ENCODE measurements around the gene HLA-B. TPM values are rescaled to one million over a fixed set of nuclear protein-coding genes. Genes with fewer than 3 reads are reported as not detected.
"Not testable (repeated sequence)": the region's sequence is repeated elsewhere in the genome, so short reads cannot be mapped to it uniquely, and the experiment has no call there.

HLA-B gene
- total RNA-seq (1,000 to 10,000 TPM in 1 of 2 donors, 100 to 1,000 TPM in 1; 862 to 1,392 TPM), polyA plus RNA-seq (100 to 1,000 TPM; 209 to 214 TPM)
- long read RNA-seq, donor 1, transcript HLA-B-249 (8 exons, 1,547 nt) = major isoform, 924 of 1,161 reads
- long read RNA-seq, donor 1, partial matches to known transcripts = 181 of 1,161 reads
- long read RNA-seq, donor 1, other reads (novel, unspliced or antisense) = 51 of 1,161 reads
- long read RNA-seq, donor 2, transcript HLA-B-254 (3 exons, 917 nt) = minor isoform, 6 of 297 reads
- long read RNA-seq, donor 2, transcript HLA-B-249 (8 exons, 1,547 nt) = major isoform, 160 of 297 reads
- long read RNA-seq, donor 2, partial matches to known transcripts = 124 of 297 reads
- long read RNA-seq, donor 2, other reads (novel, unspliced or antisense) = 5 of 297 reads

DNA sequence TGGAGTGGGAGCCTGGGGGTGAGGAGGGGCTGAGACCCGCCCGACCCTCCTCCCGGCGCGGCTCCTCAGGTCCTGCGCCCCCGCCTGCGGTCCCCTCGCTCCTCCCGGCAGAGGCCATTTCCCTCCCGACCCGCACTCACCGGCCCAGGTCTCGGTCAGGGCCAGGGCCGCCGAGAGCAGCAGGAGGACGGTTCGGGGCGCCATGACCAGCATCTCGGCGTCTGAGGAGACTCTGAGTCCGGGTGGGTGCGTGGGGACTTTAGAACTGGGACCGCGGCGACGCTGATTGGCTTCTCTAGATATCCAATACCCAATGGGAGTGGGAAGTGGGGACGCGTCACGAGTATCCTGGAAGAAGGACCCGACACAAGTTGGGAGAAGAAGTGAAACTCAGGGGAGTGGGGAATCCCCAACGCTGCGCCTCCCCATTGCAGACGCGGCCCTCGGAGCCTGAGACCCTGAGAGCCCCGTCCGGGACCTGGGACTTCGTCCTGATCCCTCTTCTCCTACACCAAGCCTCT lies at the start of gene HLA-B:
Gene HLA-B (minus strand): TSS at position 234 of the 521 bp plus-strand sequence. CDS start 21 bp downstream, at position 213.
- Histone ChIP-seq H3K4me1 (ENCODE audit: control insufficient read depth in 1 of 2, insufficient read depth in 2 of 2, low read length in 2 of 2) (no peaks in the 10 kb centered on the region), H3K27me3 (ENCODE audit: control insufficient read depth in 1 of 2, insufficient read depth in 2 of 2, low read length in 1 of 2) (no peaks in the 10 kb centered on the region), H3K9me3 (ENCODE audit: control insufficient read depth, low read length) (no peaks in the 10 kb centered on the region), H3K27ac (ENCODE audit: low read depth in 1 of 2, low read length in 2 of 2) (peak within 1 kb of the TSS in 1 of 2 donors; percentile 48), H3K4me3 (ENCODE audit: low read length in 2 of 2) (peak within 1 kb of the TSS; percentile 32 to 97), H3K36me3 (ENCODE audit: control insufficient read depth in 1 of 2, insufficient read depth in 2 of 2, low read length in 1 of 2) (no peaks in the 10 kb centered on the region)
- DNase-seq = peak; percentile 93 to 95
- WGBS, 2 donors = 0 to 1% methylated on average over 26 to 39 of the region's 39 CpGs
- peak; percentile 96 for ATAC-seq (ENCODE audit: low FRiP score)
- intact Hi-C loops (cut with DNase I) = loop anchor here in 1 of 2 donors (5.0 kb wide), 1 partner anchor 85 kb away; the partner anchor contains the start of gene HLA-C

DNA sequence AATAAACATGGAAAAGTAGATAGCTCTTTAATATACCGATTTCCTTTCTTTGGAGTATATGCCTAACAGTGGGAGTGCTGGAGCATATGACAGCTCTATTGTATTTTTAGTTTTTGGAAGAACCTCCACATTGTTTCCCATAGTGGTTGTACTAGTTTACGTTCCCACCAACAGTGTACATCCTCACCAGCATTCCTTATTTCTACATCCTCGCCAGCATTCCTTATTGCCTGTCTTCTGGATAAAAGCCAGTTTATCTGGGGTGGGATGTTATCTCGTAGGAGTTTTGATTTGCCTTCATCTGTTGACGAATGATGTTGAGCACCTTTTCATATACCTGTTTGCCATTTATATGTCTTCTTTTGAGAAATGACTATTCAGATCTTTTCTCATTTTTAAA lies 49.0 kb upstream of the HLA-B start:
- WGBS, 2 donors = 70 to 81% methylated on average over 5 of the region's 5 CpGs
- no peak for ATAC-seq (ENCODE audit: low FRiP score)
- intact Hi-C loops (cut with DNase I) = loop anchor here in 1 of 2 donors (10.0 kb wide), 1 partner anchor 1799 kb away; the partner anchor contains the start of genes HSD17B8, RING1, RXRB and SLC39A7
- DNase-seq = no peak
- no peaks in the 10 kb centered on the region for H3K9me3 ChIP-seq (ENCODE audit: control insufficient read depth, low read length)
- no peak overlapping the region for H3K4me3 ChIP-seq (ENCODE audit: low read length in 2 of 2)
- H3K27ac ChIP-seq (ENCODE audit: low read depth in 1 of 2, low read length in 2 of 2) = no peak overlapping the region
- no peaks in the 10 kb centered on the region for H3K36me3 ChIP-seq (ENCODE audit: control insufficient read depth in 1 of 2, insufficient read depth in 2 of 2, low read length in 1 of 2)
- H3K27me3 ChIP-seq (ENCODE audit: control insufficient read depth in 1 of 2, insufficient read depth in 2 of 2, low read length in 1 of 2) = no peaks in the 10 kb centered on the region
- peaks cover 0 to 2% of the 10 kb centered on the region in 2 donors for H3K4me1 ChIP-seq (ENCODE audit: control insufficient read depth in 1 of 2, insufficient read depth in 2 of 2, low read length in 2 of 2)

DNA sequence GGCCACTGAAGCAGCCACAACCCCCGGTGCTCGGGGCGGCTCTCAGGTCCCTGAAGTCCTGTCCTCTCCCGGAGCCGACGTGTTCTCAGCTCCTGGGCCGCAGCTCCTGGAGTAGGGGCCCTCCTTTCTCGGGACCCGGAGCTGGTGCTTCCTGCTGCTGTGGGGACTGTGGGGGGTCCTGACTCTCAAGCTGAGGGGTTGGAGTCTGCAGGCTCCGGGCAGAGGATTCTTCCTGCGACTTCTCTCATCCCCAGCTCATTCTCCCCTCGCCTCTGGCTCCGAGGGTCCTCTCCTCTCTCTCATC lies 47.0 kb upstream of the HLA-B start:
- peak overlapping the region; percentile 0 to 18 for H3K4me3 ChIP-seq (ENCODE audit: low read length in 2 of 2)
- not testable (repeated sequence) for DNase-seq; H3K36me3 ChIP-seq (ENCODE audit: control insufficient read depth in 1 of 2, insufficient read depth in 2 of 2, low read length in 1 of 2); H3K27me3 ChIP-seq (ENCODE audit: control insufficient read depth in 1 of 2, insufficient read depth in 2 of 2, low read length in 1 of 2); H3K9me3 ChIP-seq (ENCODE audit: control insufficient read depth, low read length); ATAC-seq (ENCODE audit: low FRiP score); H3K4me1 ChIP-seq (ENCODE audit: control insufficient read depth in 1 of 2, insufficient read depth in 2 of 2, low read length in 2 of 2)
- intact Hi-C loops (cut with DNase I) = loop anchor here in 1 of 2 donors (10.0 kb wide), 1 partner anchor 1801 kb away; the partner anchor contains the start of genes HSD17B8, RING1, RXRB and SLC39A7
- peak overlapping the region in 1 of 2 donors; percentile 11 for H3K27ac ChIP-seq (ENCODE audit: low read depth in 1 of 2, low read length in 2 of 2)
- WGBS, 2 donors = 6% methylated on average over 13 of the region's 13 CpGs

DNA sequence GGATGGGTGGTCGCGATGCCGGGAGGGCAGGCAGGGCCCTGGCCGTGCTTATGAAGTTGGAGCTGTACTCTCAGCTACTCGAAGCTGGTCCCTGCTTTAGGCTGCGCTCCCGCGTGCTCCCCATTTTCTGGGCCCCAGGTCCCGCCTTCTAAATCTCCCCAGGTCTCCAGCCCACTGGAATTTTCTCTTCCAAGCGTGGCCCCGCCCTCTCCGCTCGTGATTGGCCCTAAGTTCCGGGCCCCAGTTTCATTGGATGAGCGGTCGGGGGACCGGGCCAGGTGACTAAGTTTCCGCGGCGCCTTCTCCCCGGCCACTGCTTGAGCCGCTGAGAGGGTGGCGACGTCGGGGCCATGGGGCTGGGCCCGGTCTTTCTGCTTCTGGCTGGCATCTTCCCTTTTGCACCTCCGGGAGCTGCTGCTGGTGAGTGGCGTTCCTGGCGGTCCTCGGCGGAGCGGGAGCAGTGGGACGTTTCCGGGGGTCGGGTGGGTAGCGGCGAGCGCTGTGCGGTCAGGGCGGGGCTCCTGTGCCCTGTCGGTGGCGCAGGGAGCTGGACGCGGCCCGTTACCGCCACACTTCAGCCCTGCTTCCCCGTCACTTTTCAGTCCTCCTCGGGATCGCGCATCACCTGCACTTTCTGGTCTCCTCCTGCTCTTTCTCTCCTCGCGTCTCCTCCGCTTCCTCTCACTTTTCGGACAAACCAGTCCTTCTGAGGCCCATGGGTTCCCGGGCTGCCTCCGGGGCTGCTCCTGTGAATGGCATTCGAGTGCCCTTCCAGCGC lies 46.5 kb upstream of the HLA-B start, which contains the start of gene MICA:
Gene MICA (plus strand): TSS at position 313 of the 778 bp plus-strand sequence. CDS start 38 bp downstream, at position 351.
- H3K4me1 ChIP-seq (ENCODE audit: control insufficient read depth in 1 of 2, insufficient read depth in 2 of 2, low read length in 2 of 2) = peaks cover 0 to 2% of the 10 kb centered on the region in 2 donors
- H3K4me3 ChIP-seq (ENCODE audit: low read length in 2 of 2) = peak within 1 kb of the TSS; percentile 18 to 62
- H3K27ac ChIP-seq (ENCODE audit: low read depth in 1 of 2, low read length in 2 of 2) = peak within 1 kb of the TSS; percentile 82 to 83
- intact Hi-C loops (cut with DNase I) = loop anchor here in 1 of 2 donors (10.0 kb wide), 1 partner anchor 1801 kb away; the partner anchor contains the start of genes HSD17B8, RING1, RXRB and SLC39A7
- peak; percentile 94 to 97 for DNase-seq
- WGBS, 2 donors = 0% methylated on average over 57 to 58 of the region's 58 CpGs
- H3K9me3 ChIP-seq (ENCODE audit: control insufficient read depth, low read length) = no peaks in the 10 kb centered on the region
- no peaks in the 10 kb centered on the region for H3K27me3 ChIP-seq (ENCODE audit: control insufficient read depth in 1 of 2, insufficient read depth in 2 of 2, low read length in 1 of 2)
- peak; percentile 91 for ATAC-seq (ENCODE audit: low FRiP score)
- no peaks in the 10 kb centered on the region for H3K36me3 ChIP-seq (ENCODE audit: control insufficient read depth in 1 of 2, insufficient read depth in 2 of 2, low read length in 1 of 2)

DNA sequence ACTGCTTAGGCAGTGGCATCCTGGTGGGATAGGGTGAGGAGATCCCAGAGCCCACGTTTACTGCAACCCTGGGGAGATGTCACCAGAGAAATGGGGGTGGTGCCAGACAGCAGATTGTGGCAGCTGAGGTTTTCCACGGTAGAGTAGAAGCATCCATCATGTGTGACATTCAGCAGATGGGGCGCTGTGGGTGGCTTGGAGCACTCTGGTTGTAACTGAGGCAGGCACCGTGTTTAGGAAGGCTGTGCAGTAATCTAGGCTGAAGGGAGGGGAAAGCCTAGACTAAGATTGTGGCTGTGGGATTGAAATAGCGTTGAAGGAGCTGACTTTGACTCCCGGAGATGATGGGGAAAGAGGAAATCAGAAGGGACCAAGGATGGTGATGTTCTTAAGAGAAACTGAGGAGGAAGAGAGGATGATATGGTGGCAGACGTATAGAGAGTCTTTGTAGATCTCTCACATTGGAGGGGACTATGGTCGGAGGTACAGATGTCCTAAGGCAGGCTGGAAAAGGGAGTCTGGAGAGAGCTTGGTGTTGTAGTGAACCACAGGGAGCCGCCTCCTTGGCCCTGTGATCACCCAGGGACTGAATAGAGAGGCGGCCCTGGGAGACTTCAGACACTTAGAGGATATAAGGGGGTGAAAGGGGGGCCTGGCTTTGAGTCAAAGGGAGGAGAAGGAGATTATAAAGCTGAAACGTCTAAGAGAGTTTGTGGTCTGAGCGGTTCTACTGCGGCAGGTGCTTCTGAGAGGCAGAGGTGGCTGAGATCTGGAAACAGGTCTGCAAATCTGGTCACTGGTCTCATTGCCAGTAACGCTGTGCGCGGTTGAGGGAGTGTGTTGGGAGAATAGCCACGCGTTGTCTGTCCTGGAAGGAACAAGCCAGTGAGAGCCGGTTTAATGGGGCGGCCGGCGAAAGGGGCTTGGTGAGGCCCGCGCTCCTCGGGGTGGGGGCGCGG lies 45.6 kb upstream of the HLA-B start:
- Histone ChIP-seq H3K36me3 (ENCODE audit: control insufficient read depth in 1 of 2, insufficient read depth in 2 of 2, low read length in 1 of 2) (no peaks in the 10 kb centered on the region), H3K9me3 (ENCODE audit: control insufficient read depth, low read length) (no peaks in the 10 kb centered on the region), H3K27ac (ENCODE audit: low read depth in 1 of 2, low read length in 2 of 2) (peak overlapping the region; percentile 82 to 83), H3K4me1 (ENCODE audit: control insufficient read depth in 1 of 2, insufficient read depth in 2 of 2, low read length in 2 of 2) (peaks cover 0 to 2% of the 10 kb centered on the region in 2 donors), H3K4me3 (ENCODE audit: low read length in 2 of 2) (peak overlapping the region; percentile 18 to 62), H3K27me3 (ENCODE audit: control insufficient read depth in 1 of 2, insufficient read depth in 2 of 2, low read length in 1 of 2) (no peaks in the 10 kb centered on the region)
- intact Hi-C loops (cut with DNase I) = loop anchor here in 1 of 2 donors (10.0 kb wide), 1 partner anchor 1802 kb away; the partner anchor contains the start of genes HSD17B8, RING1, RXRB and SLC39A7
- no peak for ATAC-seq (ENCODE audit: low FRiP score)
- 2 to 3% methylated on average over 27 of the region's 27 CpGs for WGBS, 2 donors
- peak in 1 of 2 donors; percentile 55 for DNase-seq

DNA sequence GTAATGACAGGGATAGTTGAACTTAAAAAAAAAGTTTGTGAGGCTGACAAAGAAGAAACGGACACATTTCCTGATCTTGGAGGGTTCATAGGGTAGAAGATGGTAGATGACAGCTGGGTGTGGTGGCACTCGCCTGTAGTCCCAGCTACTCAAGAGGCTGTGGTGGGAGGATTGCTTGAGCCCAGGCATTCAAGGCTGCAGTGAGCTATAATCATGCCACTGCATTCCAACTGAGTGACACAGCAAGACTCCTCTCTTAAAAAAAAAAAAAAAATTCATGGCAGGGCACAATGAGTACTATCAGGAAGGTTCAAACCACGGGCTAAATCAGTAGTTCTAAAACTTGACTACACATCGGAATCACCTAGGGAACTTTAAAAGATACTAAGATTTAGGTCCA lies 44.4 kb upstream of the HLA-B start:
- DNase-seq = peak in 1 of 2 donors; percentile 66
- H3K4me1 ChIP-seq (ENCODE audit: control insufficient read depth in 1 of 2, insufficient read depth in 2 of 2, low read length in 2 of 2) = peaks cover 0 to 2% of the 10 kb centered on the region in 2 donors
- peak overlapping the region; percentile 35 to 60 for H3K4me3 ChIP-seq (ENCODE audit: low read length in 2 of 2)
- ATAC-seq (ENCODE audit: low FRiP score) = no peak
- peak overlapping the region in 1 of 2 donors; percentile 38 for H3K27ac ChIP-seq (ENCODE audit: low read depth in 1 of 2, low read length in 2 of 2)
- H3K27me3 ChIP-seq (ENCODE audit: control insufficient read depth in 1 of 2, insufficient read depth in 2 of 2, low read length in 1 of 2) = no peaks in the 10 kb centered on the region
- WGBS, 2 donors = 10 to 19% methylated on average over 4 of the region's 4 CpGs
- intact Hi-C loops (cut with DNase I) = loop anchor here in 1 of 2 donors (10.0 kb wide), 1 partner anchor 1803 kb away; the partner anchor contains the start of genes HSD17B8, RING1, RXRB and SLC39A7
- no peaks in the 10 kb centered on the region for H3K36me3 ChIP-seq (ENCODE audit: control insufficient read depth in 1 of 2, insufficient read depth in 2 of 2, low read length in 1 of 2)
- no peaks in the 10 kb centered on the region for H3K9me3 ChIP-seq (ENCODE audit: control insufficient read depth, low read length)

DNA sequence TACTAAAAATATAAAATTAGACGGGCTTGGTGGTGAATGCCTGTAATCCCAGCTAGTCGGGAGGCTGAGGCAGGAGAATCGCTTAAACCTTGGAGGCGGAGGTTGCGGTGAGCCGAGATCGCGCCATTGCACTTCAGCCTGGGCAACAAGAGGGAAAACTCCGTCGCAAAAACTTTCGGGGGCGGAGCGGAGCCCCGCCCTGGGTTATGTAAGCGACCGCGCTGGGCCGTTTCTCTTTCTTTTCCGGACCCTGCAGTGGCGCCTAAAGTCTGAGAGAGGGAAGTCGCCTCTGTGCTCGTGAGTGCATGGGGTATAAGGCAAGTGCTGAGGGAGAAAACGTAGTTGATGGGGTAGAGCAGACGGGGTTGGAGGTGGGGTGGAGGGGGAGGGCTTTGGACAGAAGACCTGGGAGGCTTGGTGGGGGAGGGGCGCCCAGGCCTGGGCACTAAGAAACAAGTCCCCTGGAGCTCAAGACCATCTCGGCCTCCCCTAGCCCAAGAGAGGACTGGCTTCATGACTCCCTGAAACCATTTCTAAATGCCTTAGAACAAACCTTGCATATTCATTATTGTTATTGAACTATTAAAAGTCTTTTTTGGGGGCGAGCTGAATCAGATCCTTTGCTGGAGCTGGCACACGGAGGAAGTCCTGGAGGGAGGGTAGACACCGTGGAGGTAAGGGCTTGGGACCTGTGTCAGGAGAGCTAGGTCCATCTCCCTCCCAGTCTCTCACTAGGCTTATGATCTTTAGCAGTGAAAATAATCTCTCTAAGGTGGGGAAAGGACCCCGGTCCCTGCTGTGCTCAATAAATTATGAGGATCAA lies 43.7 kb upstream of the HLA-B start:
- peak; percentile 83 for ATAC-seq (ENCODE audit: low FRiP score)
- Histone ChIP-seq H3K36me3 (ENCODE audit: control insufficient read depth in 1 of 2, insufficient read depth in 2 of 2, low read length in 1 of 2) (no peaks in the 10 kb centered on the region), H3K27ac (ENCODE audit: low read depth in 1 of 2, low read length in 2 of 2) (peak overlapping the region; percentile 38 to 72), H3K27me3 (ENCODE audit: control insufficient read depth in 1 of 2, insufficient read depth in 2 of 2, low read length in 1 of 2) (no peaks in the 10 kb centered on the region), H3K4me1 (ENCODE audit: control insufficient read depth in 1 of 2, insufficient read depth in 2 of 2, low read length in 2 of 2) (no peaks in the 10 kb centered on the region), H3K9me3 (ENCODE audit: control insufficient read depth, low read length) (no peaks in the 10 kb centered on the region), H3K4me3 (ENCODE audit: low read length in 2 of 2) (peak overlapping the region; percentile 35 to 60)
- WGBS, 2 donors = 1 to 2% methylated on average over 30 of the region's 30 CpGs
- intact Hi-C loops (cut with DNase I) = loop anchor here in 1 of 2 donors (10.0 kb wide), 1 partner anchor 1804 kb away; the partner anchor contains the start of genes HSD17B8, RING1, RXRB and SLC39A7
- peak; percentile 91 for DNase-seq

All from aorta (tissue), 5 donors.